Epidermal melanocyte (primary cell): ENCODE measurements around the gene PRTFDC1.
"Not testable (repeated sequence)": the region's sequence is repeated elsewhere in the genome, so short reads cannot be mapped to it uniquely, and the experiment has no call there.

ENCODE experiments used
- DNase-seq: peaks from one replicate; pipeline ENCODE4 v3.0.0; 2011; ENCODE audit warnings: low spot score; ENCODE audit not compliant: insufficient read length

Gene PRTFDC1

GRCh38 chr10:24952143-24952706 is at the start of gene PRTFDC1:
TSS of gene PRTFDC1 (minus strand) at chr10:24952606. CDS start at chr10:24952575, 31 bp downstream.
- no peak for DNase-seq

- DNase-seq = no peak
Measured at GRCh38 chr10:24998044-24998443, 45.6 kb upstream of the PRTFDC1 start.

GRCh38 chr10:24995072-24995471 is 42.7 kb upstream of the PRTFDC1 start:
- DNase-seq = no peak

GRCh38 chr10:24993237-24993958 is 41.0 kb upstream of the PRTFDC1 start:
- DNase-seq = no peak

GRCh38 chr10:24992512-24993133 is 40.2 kb upstream of the PRTFDC1 start:
- DNase-seq = no peak

GRCh38 chr10:24991298-24991697 is 38.9 kb upstream of the PRTFDC1 start:
- no peak for DNase-seq

- DNase-seq = no peak
Measured at GRCh38 chr10:24989867-24990266, 37.5 kb upstream of the PRTFDC1 start.

- no peak for DNase-seq
Measured at GRCh38 chr10:24988831-24989640, 36.6 kb upstream of the PRTFDC1 start.

GRCh38 chr10:24984906-24985305 is 32.5 kb upstream of the PRTFDC1 start:
- DNase-seq = no peak

GRCh38 chr10:24983946-24984345 is 31.5 kb upstream of the PRTFDC1 start:
- DNase-seq = no peak

GRCh38 chr10:24983130-24983529 is 30.7 kb upstream of the PRTFDC1 start:
- no peak for DNase-seq

GRCh38 chr10:24982319-24983112 is 30.1 kb upstream of the PRTFDC1 start:
- no peak for DNase-seq

GRCh38 chr10:24981161-24981710 is 28.8 kb upstream of the PRTFDC1 start:
- DNase-seq = no peak

GRCh38 chr10:24979685-24980084 is 27.3 kb upstream of the PRTFDC1 start:
- no peak for DNase-seq

- DNase-seq = peak; percentile 16
Measured at GRCh38 chr10:24974976-24975375, 22.6 kb upstream of the PRTFDC1 start.

- no peak for DNase-seq
Measured at GRCh38 chr10:24973163-24973562, 20.8 kb upstream of the PRTFDC1 start.

GRCh38 chr10:24971374-24971773 is 19.0 kb upstream of the PRTFDC1 start:
- no peak for DNase-seq

GRCh38 chr10:24969841-24970281 is 17.5 kb upstream of the PRTFDC1 start:
- DNase-seq = no peak

GRCh38 chr10:24968951-24969350 is 16.5 kb upstream of the PRTFDC1 start:
- not testable (repeated sequence) for DNase-seq

- no peak for DNase-seq
Measured at GRCh38 chr10:24968349-24968748, 15.9 kb upstream of the PRTFDC1 start.
